ENCODE measurements around the gene TEX52. TPM values are rescaled to one million over a fixed set of nuclear protein-coding genes. Genes with fewer than 3 reads are reported as not detected.
A peak's percentile ranks its signal among the peaks of the same experiment; 100 is the strongest.
"Not testable (repeated sequence)": the region's sequence is repeated elsewhere in the genome, so short reads cannot be mapped to it uniquely, and the experiment has no call there.

The TEX52 gene
- total RNA-seq, 4 donors from 2014 or later, result not detected

DNA sequence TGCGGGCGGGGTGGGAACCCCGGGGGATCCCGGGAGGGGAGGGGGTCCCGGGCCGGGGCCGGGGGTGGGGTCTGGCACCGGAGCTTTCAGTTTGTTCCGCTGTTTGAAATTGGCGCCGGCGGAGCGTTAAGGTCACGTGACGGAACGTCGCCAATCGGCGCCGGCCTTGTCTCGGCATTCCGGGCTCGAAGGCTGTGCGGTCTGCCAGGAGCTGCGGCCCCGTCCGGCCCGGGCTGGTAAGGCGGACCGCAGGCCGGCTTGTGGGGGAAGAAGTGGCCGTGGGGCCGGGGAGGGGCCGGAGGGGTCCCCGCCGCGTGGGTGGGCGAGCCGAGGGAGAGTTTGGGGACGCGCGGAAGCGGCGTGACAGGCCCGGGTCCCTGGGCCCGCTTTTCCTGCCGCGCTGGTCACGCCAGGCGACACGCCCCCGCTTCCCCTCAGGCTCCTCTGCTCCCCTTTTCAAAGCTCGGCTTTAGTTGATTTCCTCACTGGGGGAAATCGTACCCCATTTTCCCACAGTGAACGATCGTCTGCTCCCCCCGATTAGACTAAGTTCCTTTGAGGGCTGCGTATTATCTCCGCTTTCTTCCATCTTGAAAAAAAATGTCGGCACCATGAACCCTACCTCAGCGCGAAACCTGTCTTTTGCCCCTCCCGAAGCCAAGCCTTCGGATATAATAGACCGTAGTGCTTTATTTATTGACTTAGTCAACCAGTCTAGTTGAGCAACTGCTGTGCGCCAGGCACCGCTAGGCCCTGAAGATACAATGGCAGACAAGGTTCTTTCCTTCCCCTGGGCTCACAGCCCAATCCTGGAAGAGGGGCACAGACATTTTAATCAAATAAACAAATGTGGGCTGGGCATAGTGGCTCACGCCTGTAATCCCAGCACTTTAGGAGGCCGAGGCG is 20.5 kb upstream of the TEX52 start, which contains the start of the genes FOXM1 and RHNO1:
Gene FOXM1 (minus strand): TSS at position 128 of the 906 bp plus-strand sequence. CDS start 2,696 bp downstream, outside the sequence.
Gene RHNO1 (plus strand): TSS at position 177 of the 906 bp plus-strand sequence. CDS start 8,144 bp downstream, outside the sequence.
- 1% methylated on average over 56 of the region's 70 CpGs for WGBS
- TF ChIP-seq POLR2AphosphoS5 (IDR thresholded peaks at IDR 0.05), result peak in 2 of 3 donors; percentile 37 to 44
- peak in 1 of 2 donors; percentile 44 for TF ChIP-seq POLR2A (IDR thresholded peaks at IDR 0.05)
- no peak for TF ChIP-seq EP300 (IDR thresholded peaks at IDR 0.05)
- H3K27ac ChIP-seq, result peak within 1 kb of the TSS; percentile 85
- no peaks in the 10 kb centered on the region for H3K9me3 ChIP-seq
- no peaks in the 10 kb centered on the region for H3K36me3 ChIP-seq
- H3K4me3 ChIP-seq, result peak within 1 kb of the TSS; percentile 77
- H3K27me3 ChIP-seq, result no peaks in the 10 kb centered on the region
- DNase-seq (ENCODE audit: low spot score in 2 of 2), result peak; percentile 93 to 96
- peaks cover 22% of the 10 kb centered on the region for H3K4me1 ChIP-seq

DNA sequence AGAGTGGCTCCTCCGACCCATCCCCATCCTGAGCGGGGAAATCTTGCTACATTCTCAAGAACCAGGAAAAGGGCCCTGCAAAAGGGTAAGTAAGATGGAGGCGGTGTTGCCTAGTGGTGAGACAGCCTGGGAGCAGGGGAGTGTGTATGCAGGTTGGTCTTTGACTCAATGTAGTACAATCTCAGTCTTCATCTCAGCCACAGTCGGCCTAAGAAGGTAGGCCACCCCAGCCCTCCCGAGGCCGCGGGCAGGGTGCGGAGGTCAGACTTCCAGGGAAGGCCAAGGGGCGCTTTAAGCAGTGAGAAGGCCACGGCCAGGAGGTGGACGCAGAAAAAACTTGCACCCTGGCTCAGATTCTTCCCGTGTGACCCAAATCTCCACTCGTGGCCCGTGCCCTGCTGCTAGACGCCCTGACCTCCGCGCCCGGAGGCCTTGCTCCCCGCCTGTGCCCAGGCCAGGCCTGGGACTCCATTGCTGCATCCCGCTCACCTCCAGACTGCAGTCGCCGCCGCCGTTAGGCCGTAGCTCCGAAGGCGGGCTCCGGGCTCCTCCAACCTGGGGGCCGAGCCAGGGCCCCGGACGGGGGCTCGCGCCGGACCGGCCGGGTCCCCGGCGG is 19.7 kb upstream of the TEX52 start:
- Histone ChIP-seq H3K36me3 (no peaks in the 10 kb centered on the region), H3K27ac (peak overlapping the region; percentile 85), H3K9me3 (no peaks in the 10 kb centered on the region), H3K4me1 (peaks cover 22% of the 10 kb centered on the region), H3K4me3 (peak overlapping the region; percentile 77), H3K27me3 (no peaks in the 10 kb centered on the region)
- DNase-seq (ENCODE audit: low spot score in 2 of 2), result no peak
- WGBS, result 12% methylated on average over 12 of the region's 38 CpGs
- TF ChIP-seq POLR2A (IDR thresholded peaks at IDR 0.05), result no peak

DNA sequence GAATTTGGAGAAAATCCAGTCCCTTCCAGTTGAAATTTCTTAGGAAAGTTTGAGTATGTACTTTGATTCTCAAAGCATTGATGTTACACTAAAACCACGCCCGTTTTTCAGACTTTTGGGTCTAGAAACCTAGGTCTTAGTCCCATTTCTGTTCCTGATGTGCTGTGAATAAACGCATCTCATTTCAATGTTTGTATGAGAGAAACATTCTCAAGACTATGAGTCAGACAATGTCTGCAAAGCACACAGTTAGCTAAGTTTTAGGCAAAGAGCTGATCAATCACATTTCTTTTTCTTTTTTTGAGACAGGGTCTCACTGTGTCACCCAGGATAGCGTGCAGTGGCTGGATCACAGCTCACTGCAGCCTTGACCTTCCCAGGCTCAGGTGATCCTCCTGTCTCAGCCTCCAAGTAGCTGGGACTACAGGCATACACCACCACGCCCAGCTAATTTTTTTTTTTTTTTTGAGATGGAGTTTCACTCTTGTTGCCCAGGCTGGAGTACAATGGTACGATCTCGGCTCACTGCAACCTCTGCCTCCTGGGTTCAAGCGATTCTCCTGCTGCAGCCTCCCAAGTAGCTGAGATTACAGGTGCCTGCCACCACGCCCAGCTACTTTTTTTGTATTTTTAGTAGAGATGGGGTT is 12.3 kb upstream of the TEX52 start:
- not testable (repeated sequence) for DNase-seq (ENCODE audit: low spot score in 2 of 2); H3K27ac ChIP-seq; H3K4me3 ChIP-seq; H3K4me1 ChIP-seq; H3K9me3 ChIP-seq; H3K27me3 ChIP-seq; H3K36me3 ChIP-seq
- 87% methylated on average over 9 of the region's 9 CpGs for WGBS

DNA sequence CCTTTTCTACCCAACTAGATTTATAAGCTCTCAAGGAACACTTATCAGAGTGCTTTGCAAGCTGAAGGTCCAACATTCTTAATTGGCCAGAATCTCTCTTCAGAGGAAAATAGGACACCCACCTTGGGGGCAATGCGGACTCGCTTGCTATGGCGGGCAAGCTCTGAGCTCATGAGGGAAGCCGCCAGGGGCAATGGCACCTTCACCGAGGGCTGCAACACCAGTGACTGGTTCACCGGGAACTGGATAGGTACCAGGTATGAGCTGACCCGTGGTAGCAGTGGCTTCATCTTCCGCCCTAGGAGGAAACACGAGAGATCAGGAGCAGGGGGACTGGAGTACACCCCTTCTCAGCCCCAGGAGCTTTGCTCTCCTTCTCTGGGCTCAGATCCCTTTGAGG is 7.4 kb upstream of the TEX52 start:
- WGBS, result 95% methylated on average over 9 of the region's 9 CpGs
- H3K4me1 ChIP-seq, result no peaks in the 10 kb centered on the region
- peaks cover 15% of the 10 kb centered on the region for H3K36me3 ChIP-seq
- DNase-seq (ENCODE audit: low spot score in 2 of 2), result no peak
- no peak overlapping the region for H3K4me3 ChIP-seq
- TF ChIP-seq EP300 (IDR thresholded peaks at IDR 0.05) (no peak), POLR2AphosphoS5 (IDR thresholded peaks at IDR 0.05) (no peak), POLR2A (IDR thresholded peaks at IDR 0.05) (no peak)
- TF ChIP-seq, protein P1, sequence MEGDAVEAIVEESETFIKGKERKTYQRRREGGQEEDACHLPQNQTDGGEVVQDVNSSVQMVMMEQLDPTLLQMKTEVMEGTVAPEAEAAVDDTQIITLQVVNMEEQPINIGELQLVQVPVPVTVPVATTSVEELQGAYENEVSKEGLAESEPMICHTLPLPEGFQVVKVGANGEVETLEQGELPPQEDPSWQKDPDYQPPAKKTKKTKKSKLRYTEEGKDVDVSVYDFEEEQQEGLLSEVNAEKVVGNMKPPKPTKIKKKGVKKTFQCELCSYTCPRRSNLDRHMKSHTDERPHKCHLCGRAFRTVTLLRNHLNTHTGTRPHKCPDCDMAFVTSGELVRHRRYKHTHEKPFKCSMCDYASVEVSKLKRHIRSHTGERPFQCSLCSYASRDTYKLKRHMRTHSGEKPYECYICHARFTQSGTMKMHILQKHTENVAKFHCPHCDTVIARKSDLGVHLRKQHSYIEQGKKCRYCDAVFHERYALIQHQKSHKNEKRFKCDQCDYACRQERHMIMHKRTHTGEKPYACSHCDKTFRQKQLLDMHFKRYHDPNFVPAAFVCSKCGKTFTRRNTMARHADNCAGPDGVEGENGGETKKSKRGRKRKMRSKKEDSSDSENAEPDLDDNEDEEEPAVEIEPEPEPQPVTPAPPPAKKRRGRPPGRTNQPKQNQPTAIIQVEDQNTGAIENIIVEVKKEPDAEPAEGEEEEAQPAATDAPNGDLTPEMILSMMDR (IDR thresholded peaks at IDR 0.05), result no peak
- no peaks in the 10 kb centered on the region for H3K9me3 ChIP-seq
- H3K27me3 ChIP-seq, result no peaks in the 10 kb centered on the region
- H3K27ac ChIP-seq, result no peak overlapping the region

DNA sequence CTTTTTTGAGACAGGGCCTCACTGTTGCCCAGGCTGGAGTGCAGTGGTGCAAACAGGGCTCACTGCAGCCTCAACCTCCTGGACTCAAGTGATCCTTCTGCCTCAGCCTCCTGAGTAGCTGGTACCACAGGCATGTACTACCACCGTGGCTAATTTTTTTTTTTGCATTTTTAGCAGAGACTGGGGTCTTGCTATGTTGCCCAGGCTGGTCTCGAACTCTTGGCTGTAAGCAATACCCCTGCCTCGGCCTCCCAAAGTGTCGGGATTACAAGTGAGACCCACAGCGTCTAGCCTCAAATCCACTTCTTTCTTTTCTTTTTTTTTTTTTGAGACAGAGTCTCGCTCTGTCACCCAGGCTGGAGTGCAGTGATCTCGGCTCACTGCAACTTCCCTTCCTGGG is 6.6 kb upstream of the TEX52 start:
- 94% methylated on average over 7 of the region's 7 CpGs for WGBS
- not testable (repeated sequence) for H3K4me3 ChIP-seq; H3K27me3 ChIP-seq; DNase-seq (ENCODE audit: low spot score in 2 of 2); H3K4me1 ChIP-seq; H3K27ac ChIP-seq; H3K9me3 ChIP-seq
- peaks cover 23% of the 10 kb centered on the region for H3K36me3 ChIP-seq

DNA sequence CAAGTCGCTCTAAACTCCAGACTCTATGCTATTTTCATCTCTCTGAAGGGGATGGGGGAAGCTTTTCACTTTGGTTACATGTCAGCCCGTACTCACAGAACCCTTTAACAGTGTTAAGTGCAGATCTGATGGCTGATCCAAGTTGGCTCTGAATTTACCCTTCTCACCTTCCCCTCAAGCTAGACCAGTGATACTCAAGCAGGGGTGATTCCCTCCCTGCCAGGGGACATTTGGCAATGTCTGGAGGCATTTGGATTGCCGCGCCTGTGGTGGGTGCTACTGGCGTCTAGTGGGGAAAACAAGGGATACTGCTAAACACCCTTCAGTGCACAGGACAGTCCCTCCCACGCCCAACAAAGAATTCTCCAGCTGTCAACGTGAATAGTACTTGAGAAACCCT is 6.0 kb upstream of the TEX52 start:
- no peak for DNase-seq (ENCODE audit: low spot score in 2 of 2)
- Histone ChIP-seq H3K27ac (no peak overlapping the region), H3K27me3 (no peaks in the 10 kb centered on the region), H3K9me3 (no peaks in the 10 kb centered on the region), H3K36me3 (peaks cover 28% of the 10 kb centered on the region), H3K4me3 (no peak overlapping the region), H3K4me1 (no peaks in the 10 kb centered on the region)
- 85% methylated on average over 6 of the region's 7 CpGs for WGBS
- TF ChIP-seq EP300 (IDR thresholded peaks at IDR 0.05) (no peak), POLR2A (IDR thresholded peaks at IDR 0.05) (no peak), POLR2AphosphoS5 (IDR thresholded peaks at IDR 0.05) (no peak)
- TF ChIP-seq, protein P1 (IDR thresholded peaks at IDR 0.05), result no peak

DNA sequence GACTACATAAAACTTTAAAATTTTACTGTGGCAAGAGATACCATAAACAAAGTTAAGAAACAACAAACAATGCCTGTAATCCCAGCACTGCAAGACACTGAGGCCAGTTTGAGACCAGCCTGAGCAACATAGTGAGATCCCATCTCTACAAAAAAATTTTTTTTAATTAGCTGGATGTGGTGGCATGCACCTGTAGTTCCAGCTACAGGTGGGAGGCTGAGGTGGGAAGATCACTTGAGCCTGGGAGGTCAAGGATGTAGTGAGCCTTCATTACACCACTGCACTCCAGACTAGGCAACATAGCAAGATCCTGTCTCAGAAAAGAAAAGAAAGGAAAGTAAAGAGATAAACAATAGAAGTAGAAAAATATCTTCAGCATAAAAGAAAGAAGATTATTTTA is 3.3 kb upstream of the TEX52 start:
- H3K4me1 ChIP-seq, result no peaks in the 10 kb centered on the region

More for the DNA sequence above, 3.3 kb upstream of the TEX52 start:
- DNase-seq (ENCODE audit: low spot score in 2 of 2), result no peak
- no peak for TF ChIP-seq POLR2AphosphoS5 (IDR thresholded peaks at IDR 0.05)
- TF ChIP-seq, protein P1 (IDR thresholded peaks at IDR 0.05), result no peak
- no peak for TF ChIP-seq POLR2A (IDR thresholded peaks at IDR 0.05)
- TF ChIP-seq EP300 (IDR thresholded peaks at IDR 0.05), result no peak
- no peaks in the 10 kb centered on the region for H3K27me3 ChIP-seq
- no peak overlapping the region for H3K4me3 ChIP-seq
- H3K27ac ChIP-seq, result no peak overlapping the region
- peaks cover 35% of the 10 kb centered on the region for H3K36me3 ChIP-seq
- H3K9me3 ChIP-seq, result no peaks in the 10 kb centered on the region

All from suprapubic skin (tissue), 4 donors.